Measurements from ENCODE around the gene COMT. TPM values are rescaled to one million over a fixed set of nuclear protein-coding genes. Genes with fewer than 3 reads are reported as not detected.

COMT gene
- total RNA-seq, 1 donor from 2014 or later: 1.3 TPM

GRCh38 chr22:19997561-19998231 lies 56.1 kb downstream of the COMT start:
- Mint-ChIP-seq H3K36me3 (no peaks in the 10 kb centered on the region), H3K9me3 (peaks cover 2% of the 10 kb centered on the region), H3K4me3 (no peak overlapping the region), H3K4me1 (peaks cover 61% of the 10 kb centered on the region), H3K27ac (peak overlapping the region; percentile 63), H3K27me3 (ENCODE audit: insufficient read depth, low read depth) (peaks cover 10% of the 10 kb centered on the region)
- no peaks in the 10 kb centered on the region for H3K79me2 ChIP-seq (ENCODE audit: low read depth)
- TF ChIP-seq EZH2 (IDR thresholded peaks at IDR 0.05) (no peak), EZH2phosphoT487 (IDR thresholded peaks at IDR 0.05) (no peak), CTCF (IDR thresholded peaks at IDR 0.05) (no peak)
- DNase-seq (ENCODE audit: low spot score): no peak
- no peaks in the 10 kb centered on the region for H3K9me3 ChIP-seq (ENCODE audit: low read depth)
- H3K4me3 ChIP-seq: no peak overlapping the region
- no peaks in the 10 kb centered on the region for H3K27me3 ChIP-seq
- H4K20me1 ChIP-seq (ENCODE audit: low read depth): no peaks in the 10 kb centered on the region
- H2AFZ ChIP-seq (replicated peaks): no peak overlapping the region
- H3K36me3 ChIP-seq: no peaks in the 10 kb centered on the region
- no peak overlapping the region for H3K27ac ChIP-seq
- peak overlapping the region; percentile 62 for H3K4me2 ChIP-seq
- H3K9ac ChIP-seq: no peak overlapping the region
- peaks cover 33% of the 10 kb centered on the region for H3K4me1 ChIP-seq
- H3F3A ChIP-seq (ENCODE audit: low read depth): peaks cover 15% of the 10 kb centered on the region

GRCh38 chr22:19998232-19998951 lies 56.8 kb downstream of the COMT start:
- DNase-seq (ENCODE audit: low spot score): peak; percentile 72

More at GRCh38 chr22:19998232-19998951, 56.8 kb downstream of the COMT start:
- H3K27me3 Mint-ChIP-seq (ENCODE audit: insufficient read depth, low read depth): peaks cover 10% of the 10 kb centered on the region
- peaks cover 4% of the 10 kb centered on the region for H3K36me3 Mint-ChIP-seq
- peak overlapping the region; percentile 97 for H3K27ac Mint-ChIP-seq
- no peak overlapping the region for H3K4me3 ChIP-seq
- TF ChIP-seq EZH2phosphoT487 (IDR thresholded peaks at IDR 0.05) (no peak), EZH2 (IDR thresholded peaks at IDR 0.05) (no peak), CTCF (IDR thresholded peaks at IDR 0.05) (no peak)
- peak overlapping the region; percentile 62 for H3K4me2 ChIP-seq
- peaks cover 15% of the 10 kb centered on the region for H3F3A ChIP-seq (ENCODE audit: low read depth)
- H3K79me2 ChIP-seq (ENCODE audit: low read depth): no peaks in the 10 kb centered on the region
- no peaks in the 10 kb centered on the region for H3K27me3 ChIP-seq
- peak overlapping the region; percentile 77 for H3K4me3 Mint-ChIP-seq
- peaks cover 33% of the 10 kb centered on the region for H3K4me1 ChIP-seq
- peaks cover 9% of the 10 kb centered on the region for H3K9me3 Mint-ChIP-seq
- H2AFZ ChIP-seq (replicated peaks): no peak overlapping the region
- H3K9me3 ChIP-seq (ENCODE audit: low read depth): no peaks in the 10 kb centered on the region
- H3K27ac ChIP-seq: peak overlapping the region; percentile 67
- H3K4me1 Mint-ChIP-seq: peaks cover 61% of the 10 kb centered on the region
- no peak overlapping the region for H3K9ac ChIP-seq
- no peaks in the 10 kb centered on the region for H3K36me3 ChIP-seq
- no peaks in the 10 kb centered on the region for H4K20me1 ChIP-seq (ENCODE audit: low read depth)
